ENCODE data around the gene MME. TPM values are rescaled to one million over a fixed set of nuclear protein-coding genes. Genes with fewer than 3 reads are reported as not detected.

MME gene
- total RNA-seq, 2 experiments from 2014 or later, result not detected

- Mint-ChIP-seq H3K4me1 (no peaks in the 10 kb centered on the region), H3K36me3 (ENCODE audit: low read depth) (no peaks in the 10 kb centered on the region), H3K9me3 (no peaks in the 10 kb centered on the region), H3K4me3 (no peak overlapping the region), H3K27ac (no peak overlapping the region), H3K27me3 (no peaks in the 10 kb centered on the region)
- ChIA-PET CTCF (no interaction called here), POLR2A (no interaction called here)
- DNase-seq, result no peak
These were observed 10.4 kb upstream of the MME start for GRCh38 chr3:155069729-155070128.

GRCh38 chr3:155070316-155070715 lies 9.8 kb upstream of the MME start:
- H3K9me3 Mint-ChIP-seq, result no peaks in the 10 kb centered on the region

GRCh38 chr3:155070932-155071387 lies 9.2 kb upstream of the MME start:
- DNase-seq, result no peak
- no peaks in the 10 kb centered on the region for H3K27me3 Mint-ChIP-seq
- no peak overlapping the region for H3K27ac Mint-ChIP-seq
- H3K4me3 Mint-ChIP-seq, result no peak overlapping the region
- ChIA-PET POLR2A (no interaction called here), CTCF (no interaction called here)
- H3K36me3 Mint-ChIP-seq (ENCODE audit: low read depth), result no peaks in the 10 kb centered on the region
- peaks cover 2% of the 10 kb centered on the region for H3K9me3 Mint-ChIP-seq
- H3K4me1 Mint-ChIP-seq, result no peaks in the 10 kb centered on the region

More at GRCh38 chr3:155070316-155070715, 9.8 kb upstream of the MME start:
- Mint-ChIP-seq H3K27ac (no peak overlapping the region), H3K4me3 (no peak overlapping the region), H3K4me1 (no peaks in the 10 kb centered on the region), H3K36me3 (ENCODE audit: low read depth) (no peaks in the 10 kb centered on the region), H3K27me3 (no peaks in the 10 kb centered on the region)
- CTCF ChIA-PET, result no interaction called here
- no peak for DNase-seq
- POLR2A ChIA-PET, result no interaction called here

DNA sequence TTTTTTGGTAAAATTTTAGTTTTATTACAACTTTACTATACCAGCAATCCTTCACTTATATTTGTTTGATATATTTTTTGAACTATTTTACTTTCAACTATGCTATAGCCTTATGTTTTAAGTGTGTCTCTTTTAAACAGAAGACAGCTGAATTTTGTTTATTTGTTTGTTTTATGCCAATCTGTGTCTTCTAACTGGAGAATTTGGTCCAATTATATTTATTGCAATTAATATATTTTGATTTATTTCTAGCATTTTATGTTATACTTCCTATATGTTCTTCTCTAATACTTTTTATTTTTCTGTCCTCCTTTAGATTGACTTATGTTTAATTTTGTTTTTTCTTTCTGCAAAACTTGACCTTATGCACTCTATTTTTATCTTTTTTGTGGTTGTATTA lies 4.9 kb upstream of the MME start:
- Mint-ChIP-seq H3K27ac (no peak overlapping the region), H3K4me3 (no peak overlapping the region), H3K27me3 (peaks cover 16% of the 10 kb centered on the region), H3K4me1 (peaks cover 3% of the 10 kb centered on the region), H3K9me3 (peaks cover 3% of the 10 kb centered on the region), H3K36me3 (ENCODE audit: low read depth) (no peaks in the 10 kb centered on the region)
- DNase-seq, result no peak
- POLR2A ChIA-PET, result no interaction called here
- CTCF ChIA-PET, result no interaction called here

DNA sequence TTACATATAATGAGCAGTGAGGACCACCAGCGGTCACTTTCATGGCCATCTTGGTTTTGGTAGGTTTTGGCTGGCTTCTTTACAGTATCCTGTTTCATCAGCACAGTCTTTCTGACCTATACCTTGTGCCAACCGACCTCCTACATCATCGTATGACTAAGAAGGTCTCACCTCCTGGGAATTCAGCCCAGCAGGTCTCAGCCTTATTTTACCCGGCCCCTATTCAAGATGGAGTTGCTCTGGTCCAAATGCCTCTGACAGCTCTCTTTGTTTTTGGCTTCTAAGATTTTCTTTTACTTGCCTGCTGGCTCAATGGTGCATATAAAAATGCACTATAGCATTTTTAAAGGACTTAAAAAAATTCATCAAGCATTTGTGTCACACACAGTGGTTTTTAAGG lies 3.2 kb upstream of the MME start:
- Mint-ChIP-seq H3K36me3 (ENCODE audit: low read depth) (no peaks in the 10 kb centered on the region), H3K27me3 (peaks cover 32% of the 10 kb centered on the region), H3K4me3 (no peak overlapping the region), H3K27ac (no peak overlapping the region), H3K9me3 (peaks cover 3% of the 10 kb centered on the region), H3K4me1 (peaks cover 3% of the 10 kb centered on the region)
- ChIA-PET POLR2A (no interaction called here), CTCF (no interaction called here)
- no peak for DNase-seq

GRCh38 chr3:155078711-155079467 lies 1.2 kb upstream of the MME start:
- peaks cover 3% of the 10 kb centered on the region for H3K9me3 Mint-ChIP-seq
- no peak overlapping the region for H3K27ac Mint-ChIP-seq
- H3K4me1 Mint-ChIP-seq, result peaks cover 3% of the 10 kb centered on the region
- ChIA-PET CTCF (no interaction called here), POLR2A (no interaction called here)
- no peak for DNase-seq
- peaks cover 32% of the 10 kb centered on the region for H3K27me3 Mint-ChIP-seq
- H3K36me3 Mint-ChIP-seq (ENCODE audit: low read depth), result no peaks in the 10 kb centered on the region
- no peak overlapping the region for H3K4me3 Mint-ChIP-seq

DNA sequence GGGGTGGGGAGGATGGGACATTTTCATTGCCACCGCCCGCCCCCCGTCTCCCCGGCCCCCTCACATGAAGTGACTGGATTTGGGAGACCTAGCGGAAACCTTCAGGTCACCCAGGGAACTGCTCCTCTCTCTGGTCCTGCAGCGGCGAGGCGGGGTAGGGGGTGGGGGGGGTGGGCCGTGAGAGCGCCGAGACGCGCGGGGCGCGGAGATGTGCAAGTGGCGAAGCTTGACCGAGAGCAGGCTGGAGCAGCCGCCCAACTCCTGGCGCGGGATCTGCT lies 712 bp upstream of the MME start:
- no peaks in the 10 kb centered on the region for H3K36me3 Mint-ChIP-seq (ENCODE audit: low read depth)
- no peak overlapping the region for H3K27ac Mint-ChIP-seq
- H3K27me3 Mint-ChIP-seq, result peaks cover 32% of the 10 kb centered on the region
- DNase-seq, result no peak
- POLR2A ChIA-PET, result no interaction called here
- no peak overlapping the region for H3K4me3 Mint-ChIP-seq
- peaks cover 3% of the 10 kb centered on the region for H3K9me3 Mint-ChIP-seq
- CTCF ChIA-PET, result no interaction called here
- H3K4me1 Mint-ChIP-seq, result peaks cover 3% of the 10 kb centered on the region

DNA sequence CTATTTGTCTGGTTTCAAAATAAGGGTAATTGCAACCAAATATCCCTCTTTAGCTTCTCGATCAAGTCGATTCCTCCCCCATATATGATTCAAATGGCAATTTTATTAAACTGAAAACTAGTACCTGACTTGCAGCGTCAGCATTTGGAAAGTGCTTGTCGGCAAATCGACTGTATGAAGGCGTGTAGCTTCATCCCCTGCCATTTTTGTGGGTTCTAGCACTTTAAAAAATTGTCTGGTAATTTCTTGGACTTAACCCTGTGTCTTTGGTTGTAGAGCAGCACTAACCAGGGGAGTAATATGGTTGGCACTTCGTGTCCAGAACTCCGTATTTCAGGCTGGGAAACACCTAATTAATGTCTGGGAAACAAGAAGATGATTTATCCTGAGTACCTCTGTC lies 573 bp downstream of the MME start:
- Mint-ChIP-seq H3K4me3 (no peak overlapping the region), H3K27me3 (peaks cover 32% of the 10 kb centered on the region)

GRCh38 chr3:155083313-155083905 lies 3.3 kb downstream of the MME start:
- DNase-seq, result no peak

More for the DNA sequence above, 573 bp downstream of the MME start:
- Mint-ChIP-seq H3K36me3 (ENCODE audit: low read depth) (no peaks in the 10 kb centered on the region), H3K4me1 (peaks cover 3% of the 10 kb centered on the region), H3K9me3 (peaks cover 3% of the 10 kb centered on the region), H3K27ac (no peak overlapping the region)
- no peak for DNase-seq
- POLR2A ChIA-PET, result no interaction called here
- CTCF ChIA-PET, result no interaction called here

DNA sequence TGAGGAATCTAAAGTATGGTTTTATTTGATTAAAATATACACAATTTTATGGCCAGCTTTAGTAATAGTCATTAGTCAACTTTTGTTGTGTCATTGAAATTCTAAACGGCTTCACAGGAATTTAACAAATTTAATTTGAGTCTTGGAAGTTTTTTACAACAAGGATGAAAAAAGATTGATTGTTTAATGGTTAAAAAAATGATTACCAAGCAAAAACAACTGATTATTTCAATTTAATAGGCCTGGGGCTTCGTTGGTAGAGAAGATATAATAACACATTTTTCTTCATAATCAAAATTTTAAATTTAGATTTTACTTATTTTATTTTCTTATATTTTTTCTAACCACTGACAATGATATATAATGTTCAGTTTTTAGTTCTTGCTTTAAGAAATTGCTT lies 4.4 kb downstream of the MME start:
- POLR2A ChIA-PET, result no interaction called here
- peaks cover 20% of the 10 kb centered on the region for H3K27me3 Mint-ChIP-seq
- no peak overlapping the region for H3K4me3 Mint-ChIP-seq
- no peak for DNase-seq
- H3K36me3 Mint-ChIP-seq (ENCODE audit: low read depth), result no peaks in the 10 kb centered on the region
- no peaks in the 10 kb centered on the region for H3K4me1 Mint-ChIP-seq
- peaks cover 2% of the 10 kb centered on the region for H3K9me3 Mint-ChIP-seq
- no peak overlapping the region for H3K27ac Mint-ChIP-seq
- CTCF ChIA-PET, result no interaction called here

More at GRCh38 chr3:155083313-155083905, 3.3 kb downstream of the MME start:
- no peaks in the 10 kb centered on the region for H3K36me3 Mint-ChIP-seq (ENCODE audit: low read depth)
- no peak overlapping the region for H3K27ac Mint-ChIP-seq
- peaks cover 30% of the 10 kb centered on the region for H3K27me3 Mint-ChIP-seq
- peaks cover 2% of the 10 kb centered on the region for H3K9me3 Mint-ChIP-seq
- POLR2A ChIA-PET, result no interaction called here
- CTCF ChIA-PET, result no interaction called here
- H3K4me1 Mint-ChIP-seq, result peaks cover 3% of the 10 kb centered on the region
- H3K4me3 Mint-ChIP-seq, result no peak overlapping the region

DNA sequence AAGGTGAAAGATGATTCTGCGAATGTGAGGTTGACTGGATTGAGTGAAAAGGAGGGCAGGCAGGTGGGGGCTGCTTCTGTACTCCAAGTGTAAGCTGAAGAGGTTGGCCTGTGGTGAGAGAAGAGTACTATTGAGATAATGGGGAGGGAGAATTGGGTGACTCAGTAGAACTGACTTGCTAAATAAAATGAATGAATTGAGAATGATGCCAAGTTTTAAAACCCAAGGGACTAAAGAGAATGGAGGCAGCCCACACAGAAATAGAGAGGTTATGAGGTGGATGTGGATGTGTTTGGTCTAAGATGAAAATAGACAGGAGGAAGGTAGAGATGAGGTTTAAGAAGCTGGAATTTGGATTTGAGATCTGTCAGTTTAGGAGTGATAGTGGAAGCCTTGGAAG lies 5.9 kb downstream of the MME start:
- H3K9me3 Mint-ChIP-seq, result peaks cover 2% of the 10 kb centered on the region
- POLR2A ChIA-PET, result no interaction called here
- no peak overlapping the region for H3K27ac Mint-ChIP-seq
- peaks cover 7% of the 10 kb centered on the region for H3K27me3 Mint-ChIP-seq
- no peak overlapping the region for H3K4me3 Mint-ChIP-seq
- no peak for DNase-seq
- CTCF ChIA-PET, result no interaction called here
- H3K4me1 Mint-ChIP-seq, result no peaks in the 10 kb centered on the region
- no peaks in the 10 kb centered on the region for H3K36me3 Mint-ChIP-seq (ENCODE audit: low read depth)

GRCh38 chr3:155088706-155089345 lies 8.7 kb downstream of the MME start:
- Mint-ChIP-seq H3K27me3 (no peaks in the 10 kb centered on the region), H3K4me3 (no peak overlapping the region), H3K9me3 (peaks cover 2% of the 10 kb centered on the region), H3K4me1 (no peaks in the 10 kb centered on the region), H3K36me3 (ENCODE audit: low read depth) (no peaks in the 10 kb centered on the region), H3K27ac (no peak overlapping the region)
- ChIA-PET CTCF (no interaction called here), POLR2A (no interaction called here)
- no peak for DNase-seq

- ChIA-PET CTCF (no interaction called here), POLR2A (no interaction called here)
- Mint-ChIP-seq H3K27ac (no peak overlapping the region), H3K27me3 (no peaks in the 10 kb centered on the region), H3K36me3 (ENCODE audit: low read depth) (no peaks in the 10 kb centered on the region), H3K4me3 (no peak overlapping the region), H3K4me1 (no peaks in the 10 kb centered on the region), H3K9me3 (peaks cover 2% of the 10 kb centered on the region)
- no peak for DNase-seq
These were observed 9.4 kb downstream of the MME start for GRCh38 chr3:155089495-155089894.

- no peaks in the 10 kb centered on the region for H3K36me3 Mint-ChIP-seq (ENCODE audit: low read depth)
- CTCF ChIA-PET, result no interaction called here
- H3K4me1 Mint-ChIP-seq, result no peaks in the 10 kb centered on the region
These were observed 13.1 kb downstream of the MME start for GRCh38 chr3:155093261-155093660.

More at GRCh38 chr3:155093261-155093660, 13.1 kb downstream of the MME start:
- Mint-ChIP-seq H3K9me3 (peaks cover 2% of the 10 kb centered on the region), H3K4me3 (no peak overlapping the region), H3K27me3 (no peaks in the 10 kb centered on the region), H3K27ac (no peak overlapping the region)
- no peak for DNase-seq
- POLR2A ChIA-PET, result no interaction called here

All from activated CD4-positive, alpha-beta memory T cell treated with anti-CD3 and anti-CD28 coated beads, Interleukin-2, amount 10 ng/mL, durations not matched to agents 7 days and 5 days (primary cell).